Ovary (tissue), 9 donors: ENCODE data around the gene HHAT. TPM values are rescaled to one million over a fixed set of nuclear protein-coding genes. Genes with fewer than 3 reads are reported as not detected.

Experiments
- DNase-seq, 5 donors: peaks; one replicate each; pipeline ENCODE4 v3.0.0-alpha.2; 2019 to 2020
- H3K27ac ChIP-seq, 2 donors: fragments of 200-600 bp; one replicate each; pipeline versions ENCODE4 v1.5.1 to v1.8.0; 2019 to 2022
- H3K27me3 ChIP-seq: fragments of 200-600 bp; one replicate; pipeline ENCODE4 v1.8.0; 2022
- H3K36me3 ChIP-seq: fragments of 200-600 bp; sonication (generic); one replicate; pipeline ENCODE4 v1.5.1; 2019
- H3K4me1 ChIP-seq: one replicate; pipeline ENCODE4 v1.8.1; 2013; ENCODE audit warnings: mild to moderate bottlenecking, moderate library complexity; ENCODE audit not compliant: insufficient read depth
- H3K4me3 ChIP-seq: fragments of 200-600 bp; sonication (generic); one replicate; pipeline ENCODE4 v1.5.1; 2017
- H3K9me3 ChIP-seq, 2 donors: fragments of 200-600 bp in 1 of 2; sonication (generic) in 1 of 2; one replicate each; pipeline versions ENCODE4 v1.5.1 to v1.8.1; 2013 to 2019; ENCODE audit warnings: mild to moderate bottlenecking in 1 of 2, moderate library complexity in 1 of 2
- CTCF ChIP-seq, 3 donors: fragments of 450-650 bp in 2 of 3; fragments of 200-600 bp in 1 of 3; IDR thresholded peaks; one replicate each; pipeline versions ENCODE4 v1.5.1 to v1.8.0; 2016 to 2022; ENCODE audit warnings: antibody characterized with exemption in 3 of 3, mild to moderate bottlenecking in 1 of 3
- EP300 ChIP-seq: sonication (generic); formaldehyde crosslinking; IDR thresholded peaks from one replicate; pipeline ENCODE4 v1.6.1; 2017; ENCODE audit warnings: antibody characterized with exemption
- POLR2A ChIP-seq: fragments of 450-650 bp; IDR thresholded peaks from one replicate; pipeline ENCODE4 v1.6.1; 2017; ENCODE audit warnings: antibody characterized with exemption, mild to moderate bottlenecking, moderate library complexity
- WGBS, 3 donors: extraction: QIAGEN DNeasy Blood & Tissue Kit in 1 of 3; methylation state at CpG; one replicate each; pipeline versions ENCODE4 v1.1.5 to v1.1.7; 2013 to 2017; 5-methylcytosine and 5-hydroxymethylcytosine counted together
- intact Hi-C, 4 donors: fragments of 100-400 bp; cut with DNase I; formaldehyde crosslinking; loops; one replicate each; pipeline versions ENCODE4 v1.11.0 to v1.15.1; 2022 to 2023
- polyA plus RNA-seq, 2 donors: library from polyadenylated mRNA; stranded (reverse); fragments of 200-250 nt in 1 of 2; fragments of 350-450 nt in 1 of 2; fragmentation: Illumina TruSeq in 1 of 2; extraction: RNeasy Lipid Tissue Mini Kit (QIAGEN cat#74804) in 1 of 2; gene quantifications; one replicate each; pipeline ENCODE4 v1.2.3, GENCODE V29; 2013 to 2014
- total RNA-seq, 7 donors: library from RNA; depleted of rRNA in 2 of 7; stranded (reverse); fragments of >200 nt in 2 of 7; fragmentation: NEBNext Ultra II Directional in 3 of 7; extraction: Animal tissue kit (Norgen Biotek cat#: 25700) in 3 of 7; gene quantifications; one replicate each; pipeline versions ENCODE4 v1.1.0 to v1.2.4, GENCODE V29; 2016 to 2023
- donor health status: DM: no; HTN: no; CAD: no; lungs with moderate emphysema.
- donor health status: DM: no; HTN: no; CAD: no.
- donor health status: Bipolar disorder and iron deficiency.
- donor health status: DM: yes; HTN: yes; CAD: no.
- donor health status: DM: no; HTN: no; CAD: no.
- donor health status: DM: yes; HTN: yes; CAD: no.

Gene HHAT
- total and polyA plus RNA-seq, 9 donors, result 2.1 to 10.5 (median 4.1) TPM

- Histone ChIP-seq H3K4me1 (no peaks in the 10 kb centered on the region), H3K4me3 (no peak overlapping the region), H3K9me3 (no peaks in the 10 kb centered on the region), H3K27me3 (no peaks in the 10 kb centered on the region), H3K36me3 (no peaks in the 10 kb centered on the region), H3K27ac (no peak overlapping the region)
- no peak for TF ChIP-seq POLR2A
- TF ChIP-seq CTCF (IDR thresholded peaks at IDR 0.05), result no peak
- TF ChIP-seq EP300, result no peak
- no peak for DNase-seq
- 50 to 58% (median 58%) methylated on average over 1 of the region's 1 CpG for WGBS, 3 donors
- intact Hi-C loops, result no loop called here
Measured at GRCh38 chr1:210323957-210324356, 4.7 kb upstream of the HHAT start.

- no peak overlapping the region for H3K27ac ChIP-seq
- no peaks in the 10 kb centered on the region for H3K27me3 ChIP-seq
- no peaks in the 10 kb centered on the region for H3K36me3 ChIP-seq
- DNase-seq, result no peak
- no peaks in the 10 kb centered on the region for H3K9me3 ChIP-seq
- intact Hi-C loops, result no loop called here
- no peaks in the 10 kb centered on the region for H3K4me1 ChIP-seq
- H3K4me3 ChIP-seq, result no peak overlapping the region
- WGBS, 3 donors, result 82 to 89% (median 83%) methylated on average over 1 of the region's 1 CpG
- TF ChIP-seq EP300 (no peak), POLR2A (no peak), CTCF (IDR thresholded peaks at IDR 0.05) (no peak)
Measured at GRCh38 chr1:210325026-210325670, 3.6 kb upstream of the HHAT start.

- no peaks in the 10 kb centered on the region for H3K27me3 ChIP-seq
- intact Hi-C loops, result no loop called here
Measured at GRCh38 chr1:210328032-210328745, 513 bp upstream of the HHAT start.

GRCh38 chr1:210330279-210330866 is 1.7 kb downstream of the HHAT start:
- no peaks in the 10 kb centered on the region for H3K4me1 ChIP-seq
- no peaks in the 10 kb centered on the region for H3K27me3 ChIP-seq
- no peak overlapping the region for H3K27ac ChIP-seq
- TF ChIP-seq POLR2A (no peak), EP300 (no peak), CTCF (IDR thresholded peaks at IDR 0.05) (no peak)
- no peaks in the 10 kb centered on the region for H3K36me3 ChIP-seq
- H3K9me3 ChIP-seq, result no peaks in the 10 kb centered on the region
- no peak overlapping the region for H3K4me3 ChIP-seq
- WGBS, 3 donors, result 49 to 53% (median 53%) methylated on average over 6 to 7 of the region's 7 CpGs
- no peak for DNase-seq
- intact Hi-C loops, result no loop called here

More at GRCh38 chr1:210328032-210328745, 513 bp upstream of the HHAT start:
- DNase-seq, result peak in 1 of 5 donors; percentile 37
- Histone ChIP-seq H3K36me3 (no peaks in the 10 kb centered on the region), H3K4me3 (peak overlapping the region; percentile 75), H3K9me3 (no peaks in the 10 kb centered on the region), H3K4me1 (no peaks in the 10 kb centered on the region), H3K27ac (peak overlapping the region; percentile 1 to 91)
- 8 to 9% (median 9%) methylated on average over 19 of the region's 19 CpGs for WGBS, 3 donors
- TF ChIP-seq POLR2A (no peak), EP300 (no peak), CTCF (IDR thresholded peaks at IDR 0.05) (no peak)
